ENCODE data around the gene TTC29.

The TTC29 gene

DNA sequence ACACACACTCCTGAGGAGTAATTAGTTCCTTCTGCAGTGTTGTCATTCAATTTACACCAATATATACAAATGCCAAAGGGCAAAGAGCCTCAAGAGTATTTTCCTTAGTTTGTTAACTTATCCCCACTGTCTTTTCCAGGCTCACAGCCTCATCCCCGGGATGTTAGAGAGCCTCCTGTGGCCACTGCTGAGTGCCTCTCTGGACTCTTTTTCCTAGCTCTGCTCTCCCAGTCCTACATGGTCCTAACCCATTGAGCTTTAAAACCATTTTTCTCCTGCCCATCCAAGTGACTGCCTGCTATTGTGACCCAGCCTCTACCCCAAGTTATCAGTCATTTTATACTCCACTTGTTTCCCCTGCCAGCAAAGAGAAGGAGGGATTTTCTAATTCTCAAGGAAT is 23.5 kb upstream of the TTC29 start:
- no peak overlapping the region for H3K4me3 ChIP-seq
- no peak overlapping the region for H3K27ac ChIP-seq
- no peak for DNase-seq (ENCODE audit: low spot score)
- no peak for TF ChIP-seq CTCF (IDR thresholded peaks at IDR 0.05)

GRCh38 chr4:146960634-146961033 is 15.0 kb upstream of the TTC29 start:
- TF ChIP-seq CTCF (IDR thresholded peaks at IDR 0.05): no peak
- no peak overlapping the region for H3K4me3 ChIP-seq
- no peak overlapping the region for H3K27ac ChIP-seq
- no peak for DNase-seq (ENCODE audit: low spot score)

DNA sequence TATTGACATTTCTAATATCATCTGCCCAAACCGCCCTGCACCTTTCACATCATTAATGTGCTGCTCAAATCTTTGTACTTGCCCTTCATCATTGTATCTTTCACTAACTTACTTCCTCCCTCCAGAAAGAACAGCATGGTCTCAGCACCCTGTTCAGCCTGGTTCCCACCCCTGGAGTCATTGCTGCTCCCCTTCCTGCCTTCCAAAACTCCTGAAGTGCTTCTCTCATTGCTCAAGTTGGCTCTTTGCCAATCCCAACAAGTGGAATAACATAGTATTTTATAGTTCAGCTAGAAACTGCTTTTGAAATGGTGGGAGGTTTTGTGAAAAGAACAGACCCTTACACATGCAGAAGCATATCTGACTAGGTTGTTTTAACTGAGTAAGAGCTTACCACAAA is 14.0 kb upstream of the TTC29 start:
- DNase-seq (ENCODE audit: low spot score): no peak
- no peak overlapping the region for H3K27ac ChIP-seq
- TF ChIP-seq CTCF (IDR thresholded peaks at IDR 0.05): no peak
- H3K4me3 ChIP-seq: no peak overlapping the region

- no peak for TF ChIP-seq CTCF (IDR thresholded peaks at IDR 0.05)
- no peak for DNase-seq (ENCODE audit: low spot score)
- H3K4me3 ChIP-seq: no peak overlapping the region
- H3K27ac ChIP-seq: no peak overlapping the region
Measured at GRCh38 chr4:146957237-146957636, 11.6 kb upstream of the TTC29 start.

DNA sequence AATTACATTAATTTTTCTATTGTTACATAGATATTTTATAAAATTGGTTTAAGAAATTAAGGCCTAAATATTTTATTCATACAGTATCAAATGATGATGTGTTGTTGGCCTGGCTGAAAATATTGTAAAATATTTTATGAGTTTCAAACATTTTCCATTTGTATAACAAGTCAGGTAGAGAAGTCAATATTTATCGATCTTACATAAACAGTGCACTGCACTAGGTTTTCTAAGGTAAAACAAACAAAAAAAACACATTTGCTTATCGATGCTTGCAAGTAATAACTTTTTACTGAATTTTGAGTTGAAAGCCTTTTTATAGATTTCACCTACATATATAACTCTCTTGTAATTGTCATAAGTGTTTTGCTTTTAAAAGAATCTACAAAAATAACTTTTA is 7.2 kb upstream of the TTC29 start:
- TF ChIP-seq CTCF (IDR thresholded peaks at IDR 0.05): no peak
- Histone ChIP-seq H3K4me3 (no peak overlapping the region), H3K27ac (no peak overlapping the region)
- DNase-seq (ENCODE audit: low spot score): no peak

GRCh38 chr4:146949559-146949958 is 3.9 kb upstream of the TTC29 start:
- DNase-seq (ENCODE audit: low spot score): no peak
- no peak for TF ChIP-seq CTCF (IDR thresholded peaks at IDR 0.05)

GRCh38 chr4:146943691-146944375 is 1.8 kb downstream of the TTC29 start:
- no peak for TF ChIP-seq CTCF (IDR thresholded peaks at IDR 0.05)
- H3K4me3 ChIP-seq: no peak overlapping the region
- DNase-seq (ENCODE audit: low spot score): no peak

More at GRCh38 chr4:146949559-146949958, 3.9 kb upstream of the TTC29 start:
- Histone ChIP-seq H3K27ac (no peak overlapping the region), H3K4me3 (no peak overlapping the region)

More at GRCh38 chr4:146943691-146944375, 1.8 kb downstream of the TTC29 start:
- no peak overlapping the region for H3K27ac ChIP-seq
